B cell (primary cell): ENCODE results near the gene HNRNPAB. TPM values are rescaled to one million over a fixed set of nuclear protein-coding genes. Genes with fewer than 3 reads are reported as not detected.

Source experiments
- ATAC-seq: fragments of 200-7000 bp; cut with Tn5 transposase; one replicate; pipeline ENCODE4 v1.10.0; 2021; ENCODE audit warnings: low read depth, mild to moderate bottlenecking, moderate number of reproducible peaks, moderate library complexity
- CTCF ChIA-PET: fragments of 350-600 bp; sonication (Branson Sonifier 250); formaldehyde crosslinking; loops from one replicate; lab custom pipeline; 2021; ENCODE audit warnings: antibody characterized with exemption, inconsistent platforms; lab: Charles Lee
- POLR2A ChIA-PET: fragments of 350-600 bp; sonication (Branson Sonifier 250); formaldehyde crosslinking; loops from one replicate; lab custom pipeline; 2021; ENCODE audit warnings: antibody characterized with exemption; lab: Charles Lee
- DNase-seq: peaks from one replicate; pipeline ENCODE4 v3.0.0; 2013
- H2AFZ ChIP-seq: 2 replicates; pipeline ENCODE4 v1.6.1; 2012; ENCODE audit warnings: mild to moderate bottlenecking, low read depth, low read length; ENCODE audit not compliant: insufficient read depth, poor library complexity, severe bottlenecking
- H3K27ac ChIP-seq, 2 donors: 1 replicate in 1 of 2; 2 replicates in 1 of 2; pipeline ENCODE4 v1.5.1; 2012 to 2013; ENCODE audit warnings: low read length in 2 of 2, mild to moderate bottlenecking in 2 of 2, moderate library complexity in 1 of 2
- H3K27me3 ChIP-seq, 4 experiments: fragments of 200-600 bp in 1 of 4; sonication (generic) in 1 of 4; replicated peaks in 1 of 4; 1 replicate in 2 of 4; 2 replicates in 2 of 4; pipeline versions ENCODE4 v1.6.1 to v1.7.0; 2013 to 2016; ENCODE audit warnings: low read length in 3 of 4, mild to moderate bottlenecking in 2 of 4, mixed read lengths in 1 of 4, moderate library complexity in 1 of 4; ENCODE audit not compliant: insufficient read depth in 4 of 4, control insufficient read depth in 3 of 4; ENCODE audit errors: control extremely low read depth in 1 of 4
- H3K36me3 ChIP-seq, 2 experiments: replicated peaks in 1 of 2; 1 replicate in 1 of 2; 2 replicates in 1 of 2; pipeline versions ENCODE4 v1.6.1 to v1.7.1; 2013; ENCODE audit warnings: low read length in 1 of 2; ENCODE audit not compliant: insufficient read depth in 2 of 2, control insufficient read depth in 1 of 2; ENCODE audit errors: control extremely low read depth in 1 of 2, extremely low read depth in 1 of 2
- H3K4me1 ChIP-seq, 2 donors: fragments of 200-600 bp in 1 of 2; sonication (generic) in 1 of 2; 1 replicate in 1 of 2; 2 replicates in 1 of 2; pipeline versions ENCODE4 v1.5.1 to v1.6.1; 2013 to 2017; ENCODE audit warnings: low read length in 2 of 2; ENCODE audit not compliant: control insufficient read depth in 2 of 2, insufficient read depth in 2 of 2
- H3K4me2 ChIP-seq: replicated peaks from 2 replicates; pipeline ENCODE3; 2012; ENCODE audit warnings: mild to moderate bottlenecking, low read depth, low read length; ENCODE audit not compliant: poor library complexity, severe bottlenecking
- H3K4me3 ChIP-seq, 5 experiments: fragments of 200-600 bp in 1 of 5; sonication (generic) in 1 of 5; 1 replicate in 3 of 5; 2 replicates in 2 of 5; pipeline versions ENCODE4 v1.5.1 to v1.7.0; 2011 to 2016; ENCODE audit warnings: low read length in 4 of 5, mild to moderate bottlenecking in 4 of 5, low read depth in 2 of 5, control low read depth in 1 of 5, moderate library complexity in 1 of 5; ENCODE audit not compliant: insufficient read depth in 1 of 5; ENCODE audit errors: control extremely low read depth in 1 of 5, extremely low read depth in 1 of 5
- H3K79me2 ChIP-seq: fragments of 200-600 bp; sonication (generic); one replicate; pipeline ENCODE4 v1.6.0; 2016; ENCODE audit warnings: low read length; ENCODE audit not compliant: control insufficient read depth, insufficient read depth
- H3K9ac ChIP-seq: fragments of 200-600 bp; sonication (generic); 2 replicates; pipeline ENCODE4 v1.6.1; 2017; ENCODE audit warnings: mild to moderate bottlenecking, low read length, moderate library complexity
- H3K9me3 ChIP-seq, 3 donors: one replicate each; pipeline versions ENCODE4 v1.6.1 to v1.7.1; 2013; ENCODE audit warnings: low read length in 2 of 3; ENCODE audit not compliant: control insufficient read depth in 2 of 3, insufficient read depth in 1 of 3; ENCODE audit errors: control extremely low read depth in 1 of 3
- H4K20me1 ChIP-seq: 2 replicates; pipeline ENCODE4 v1.6.0; 2012; ENCODE audit warnings: mild to moderate bottlenecking, low read length; ENCODE audit not compliant: insufficient read depth, control insufficient read depth, poor library complexity, severe bottlenecking
- H3K27ac Mint-ChIP-seq: one replicate; pipeline ENCODE4 v1.8.0; 2021; ENCODE audit warnings: mixed read lengths
- H3K27me3 Mint-ChIP-seq: one replicate; pipeline ENCODE4 v1.8.0; 2021; ENCODE audit warnings: mixed read lengths
- H3K4me1 Mint-ChIP-seq: one replicate; pipeline ENCODE4 v1.8.0; 2021; ENCODE audit warnings: mixed read lengths
- H3K4me3 Mint-ChIP-seq: one replicate; pipeline ENCODE4 v1.8.0; 2021; ENCODE audit warnings: mixed read lengths
- H3K9me3 Mint-ChIP-seq: one replicate; pipeline ENCODE4 v1.8.0; 2022; ENCODE audit warnings: mixed read lengths; ENCODE audit not compliant: insufficient read depth
- EZH2 ChIP-seq: IDR thresholded peaks from 2 replicates; pipeline ENCODE4 v1.6.1; 2012; ENCODE audit warnings: borderline replicate concordance, low read depth, mild to moderate bottlenecking, moderate library complexity, low read length; ENCODE audit not compliant: insufficient read depth, poor library complexity, severe bottlenecking
- WGBS: methylation state at CpG from one replicate; pipeline ENCODE4 v1.1.5; 2013; ENCODE audit warnings: missing lambda C conversion rate; ENCODE audit not compliant: insufficient coverage; 5-methylcytosine and 5-hydroxymethylcytosine counted together
- intact Hi-C: fragments of 100-400 bp; cut with micrococcal nuclease; formaldehyde crosslinking; loops from one replicate; pipeline ENCODE4 v1.10.0; 2022
- polyA plus RNA-seq: library from polyadenylated mRNA; depleted of rRNA; stranded (reverse); fragments of >200 nt; gene quantifications from 2 replicates; pipeline ENCODE4 v1.2.3, GENCODE V29; 2012
- total RNA-seq, 2 donors: library from RNA; stranded (reverse); fragments of 120-200 nt in 1 of 2; gene quantifications; 1 replicate in 1 of 2; 2 replicates in 1 of 2; pipeline versions ENCODE4 v1.2.3 to v1.2.4, GENCODE V29; 2013 to 2022
- TF ChIP-seq, protein P1 (sequence below): fragments of 200-600 bp; IDR thresholded peaks from one replicate; pipeline ENCODE4 v1.8.0; 2022; ENCODE audit warnings: antibody characterized with exemption, mild to moderate bottlenecking

HNRNPAB gene
- total and polyA plus RNA-seq, 2 donors (not counting 1 experiment from before 2014, with no cell fraction given) = 25.1 to 75.1 TPM

DNA sequence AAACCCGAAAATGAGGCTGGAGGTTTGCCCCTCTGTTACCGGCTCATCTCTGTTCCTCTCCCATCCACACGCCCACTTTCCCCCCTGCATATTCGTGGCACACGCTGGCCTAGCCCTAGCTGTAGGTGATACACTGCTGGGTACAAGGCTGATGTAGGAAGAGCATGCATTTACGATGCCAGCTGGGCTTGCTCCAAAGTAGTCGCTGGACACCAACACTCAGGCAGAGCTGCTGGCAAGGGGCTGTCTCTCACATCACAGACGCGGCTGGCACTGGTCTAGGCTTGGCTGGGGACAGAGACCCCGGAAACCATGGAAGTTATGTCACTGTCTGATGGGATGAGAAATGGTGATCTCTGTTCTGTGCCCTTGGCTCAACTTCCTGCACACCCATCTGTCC lies 38.1 kb downstream of the HNRNPAB start:
- ATAC-seq (no peak), DNase-seq (no peak)
- intact Hi-C loops = loop anchor here (10.0 kb wide), 1 partner anchor 1452 kb away; the partner anchor contains the start of gene CANX
- H3K27me3 Mint-ChIP-seq = no peaks in the 10 kb centered on the region
- H2AFZ ChIP-seq = no peak overlapping the region
- H3K4me1 ChIP-seq = peaks cover 37 to 45% of the 10 kb centered on the region in 2 donors
- POLR2A ChIA-PET = no interaction called here
- 86% methylated on average over 5 of the region's 10 CpGs for WGBS
- H3K4me3 Mint-ChIP-seq = no peak overlapping the region
- H3K27ac Mint-ChIP-seq = peak overlapping the region; percentile 12
- no peaks in the 10 kb centered on the region for H3K36me3 ChIP-seq
- no peaks in the 10 kb centered on the region for H3K79me2 ChIP-seq
- no peak overlapping the region for H3K27ac ChIP-seq
- H3K9me3 ChIP-seq = peaks cover 0 to 5% (median 0%) of the 10 kb centered on the region in 3 donors
- H3K4me2 ChIP-seq = no peak overlapping the region
- no peaks in the 10 kb centered on the region for H4K20me1 ChIP-seq
- TF ChIP-seq, protein P1, sequence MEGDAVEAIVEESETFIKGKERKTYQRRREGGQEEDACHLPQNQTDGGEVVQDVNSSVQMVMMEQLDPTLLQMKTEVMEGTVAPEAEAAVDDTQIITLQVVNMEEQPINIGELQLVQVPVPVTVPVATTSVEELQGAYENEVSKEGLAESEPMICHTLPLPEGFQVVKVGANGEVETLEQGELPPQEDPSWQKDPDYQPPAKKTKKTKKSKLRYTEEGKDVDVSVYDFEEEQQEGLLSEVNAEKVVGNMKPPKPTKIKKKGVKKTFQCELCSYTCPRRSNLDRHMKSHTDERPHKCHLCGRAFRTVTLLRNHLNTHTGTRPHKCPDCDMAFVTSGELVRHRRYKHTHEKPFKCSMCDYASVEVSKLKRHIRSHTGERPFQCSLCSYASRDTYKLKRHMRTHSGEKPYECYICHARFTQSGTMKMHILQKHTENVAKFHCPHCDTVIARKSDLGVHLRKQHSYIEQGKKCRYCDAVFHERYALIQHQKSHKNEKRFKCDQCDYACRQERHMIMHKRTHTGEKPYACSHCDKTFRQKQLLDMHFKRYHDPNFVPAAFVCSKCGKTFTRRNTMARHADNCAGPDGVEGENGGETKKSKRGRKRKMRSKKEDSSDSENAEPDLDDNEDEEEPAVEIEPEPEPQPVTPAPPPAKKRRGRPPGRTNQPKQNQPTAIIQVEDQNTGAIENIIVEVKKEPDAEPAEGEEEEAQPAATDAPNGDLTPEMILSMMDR = no peak
- TF ChIP-seq EZH2 = no peak
- no peak overlapping the region for H3K9ac ChIP-seq
- H3K4me3 ChIP-seq = no peak overlapping the region
- H3K9me3 Mint-ChIP-seq = no peaks in the 10 kb centered on the region
- H3K27me3 ChIP-seq = no peaks in the 10 kb centered on the region
- H3K4me1 Mint-ChIP-seq = peaks cover 42% of the 10 kb centered on the region
- CTCF ChIA-PET = interaction anchor here (1.9 kb wide), 1 partner anchor 7 kb away, joined by 6 read pairs; no protein-coding TSS in a partner anchor

DNA sequence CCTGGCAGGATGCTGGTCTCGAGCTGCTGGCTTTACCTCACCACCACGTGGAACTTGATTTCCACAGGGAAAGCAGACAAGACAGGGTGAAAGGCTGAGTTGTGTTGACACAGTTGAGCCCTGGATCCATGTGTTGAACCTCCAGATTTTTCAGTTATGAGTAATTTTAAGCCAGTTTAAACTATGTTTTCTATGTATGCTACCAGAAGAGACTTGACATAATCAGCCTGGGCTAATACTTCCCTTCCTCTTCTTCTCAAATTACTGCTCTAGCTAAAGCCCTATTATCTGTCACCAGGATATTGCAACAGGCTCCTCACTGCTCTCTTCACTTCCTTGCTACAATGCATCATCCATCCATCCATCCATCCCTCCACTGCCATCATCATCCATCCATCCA lies 40.2 kb downstream of the HNRNPAB start:
- no peaks in the 10 kb centered on the region for H3K9me3 Mint-ChIP-seq
- Histone ChIP-seq H2AFZ (no peak overlapping the region), H3K4me3 (no peak overlapping the region), H3K9ac (no peak overlapping the region), H3K4me2 (no peak overlapping the region), H3K27ac (no peak overlapping the region), H3K4me1 (peaks cover 31 to 45% of the 10 kb centered on the region in 2 donors), H3K9me3 (peaks cover 0 to 5% (median 0%) of the 10 kb centered on the region in 3 donors), H4K20me1 (no peaks in the 10 kb centered on the region), H3K27me3 (no peaks in the 10 kb centered on the region), H3K79me2 (no peaks in the 10 kb centered on the region), H3K36me3 (no peaks in the 10 kb centered on the region)
- ATAC-seq = no peak
- ChIA-PET POLR2A (no interaction called here), CTCF (interaction anchor here (1.9 kb wide), 1 partner anchor 10 kb away, joined by 6 read pairs; no protein-coding TSS in a partner anchor)
- DNase-seq = no peak
- H3K4me1 Mint-ChIP-seq = peaks cover 28% of the 10 kb centered on the region
- no peaks in the 10 kb centered on the region for H3K27me3 Mint-ChIP-seq
- 100% methylated on average over 1 of the region's 2 CpGs for WGBS
- H3K4me3 Mint-ChIP-seq = no peak overlapping the region
- intact Hi-C loops = loop anchor here (10.0 kb wide), 1 partner anchor 1450 kb away; the partner anchor contains the start of gene CANX
- no peak overlapping the region for H3K27ac Mint-ChIP-seq
- no peak for TF ChIP-seq EZH2
- TF ChIP-seq, protein P1 = no peak
